HCT116 (cell line): ENCODE data around the gene MCC. TPM values are rescaled to one million over a fixed set of nuclear protein-coding genes. Genes with fewer than 3 reads are reported as not detected.
A peak's percentile ranks its signal among the peaks of the same experiment; 100 is the strongest.

Experiments used
- ATAC-seq: fragments of 200-7000 bp; cut with Tn5 transposase; 2 replicates; pipeline ENCODE4 v1.9.1; 2020; ENCODE audit warnings: mild to moderate bottlenecking, moderate library complexity
- BruUV-seq: library from RNA; stranded (reverse); fragments of 400-500 nt; replicated peaks from 2 replicates; lab custom pipeline; 2021; lab: Mats Ljungman, UMichigan
- CTCF ChIA-PET: fragments of 300-600 bp; sonication (Branson Sonifier 250); formaldehyde crosslinking; loops from one replicate; lab custom pipeline; 2021; ENCODE audit warnings: antibody characterized with exemption; lab: Charles Lee
- POLR2A ChIA-PET: fragments of 300-600, 350-600 bp; sonication (Branson Sonifier 250); formaldehyde crosslinking; loops from one replicate; lab custom pipeline; 2021; ENCODE audit warnings: antibody characterized with exemption; lab: Charles Lee
- RAD21 ChIA-PET, 2 experiments: fragments of 300-600 bp; sonication (Branson Sonifier 250); formaldehyde crosslinking; loops; one replicate each; lab custom pipeline; 2023; ENCODE audit warnings: low total read pairs in 2 of 2; ENCODE audit not compliant: uncharacterized antibody in 2 of 2, unreplicated experiment in 2 of 2, low non-redundant PET in 1 of 2; lab: Charles Lee
- DNase-seq: peaks from one replicate; pipeline ENCODE4 v3.0.0-alpha.2; 2010; ENCODE audit warnings: low read depth, low spot score
- H2AFZ ChIP-seq: fragments of 200-600 bp; shearing (Covaris generic), sonication (generic); 2 replicates; pipeline ENCODE4 v1.6.1; 2017; ENCODE audit warnings: low read depth, mixed run types, mixed read lengths, antibody characterized with exemption, low read length; ENCODE audit not compliant: poor library complexity, severe bottlenecking
- H3K27ac ChIP-seq: 2 replicates; pipeline ENCODE4 v1.5.1; 2012; ENCODE audit warnings: low read depth, low read length
- H3K27me3 ChIP-seq: fragments of 200-600 bp; sonication (generic); 2 replicates; pipeline ENCODE4 v1.6.1; 2016; ENCODE audit warnings: mixed run types, low read length, mixed read lengths; ENCODE audit not compliant: insufficient read depth
- H3K36me3 ChIP-seq, 2 experiments: fragments of 200-500 bp in 1 of 2; fragments of 200-600 bp in 1 of 2; sonication (Bioruptor generic) in 1 of 2; sonication (generic) in 1 of 2; 2 replicates each; pipeline versions ENCODE4 v1.5.1 to v1.6.1; 2014 to 2016; ENCODE audit warnings: low read length in 2 of 2, inconsistent platforms in 1 of 2, mixed read lengths in 1 of 2, mixed run types in 1 of 2; ENCODE audit not compliant: insufficient read depth in 2 of 2, control insufficient read depth in 1 of 2
- H3K4me1 ChIP-seq, 2 experiments: fragments of 200-600 bp in 1 of 2; sonication (generic) in 1 of 2; 2 replicates each; pipeline versions ENCODE4 v1.5.1 to v1.6.1; 2012 to 2017; ENCODE audit warnings: low read length in 2 of 2, inconsistent platforms in 1 of 2, mild to moderate bottlenecking in 1 of 2, mixed read lengths in 1 of 2, mixed run types in 1 of 2, moderate library complexity in 1 of 2; ENCODE audit not compliant: insufficient read depth in 2 of 2, control insufficient read depth in 1 of 2
- H3K4me2 ChIP-seq: fragments of 200-600 bp; sonication (generic); 2 replicates; pipeline ENCODE4 v1.6.1; 2017; ENCODE audit warnings: mixed run types, low read length, mixed read lengths
- H3K4me3 ChIP-seq, 2 experiments: fragments of 200-600 bp in 1 of 2; sonication (generic) in 1 of 2; replicated peaks in 1 of 2; 2 replicates each; pipeline ENCODE4 v1.5.1; 2011 to 2016; ENCODE audit warnings: low read length in 2 of 2, control low read depth in 1 of 2, low read depth in 1 of 2, mild to moderate bottlenecking in 1 of 2, mixed read lengths in 1 of 2, mixed run types in 1 of 2
- H3K79me2 ChIP-seq: fragments of 200-600 bp; sonication (generic); 2 replicates; pipeline ENCODE4 v1.6.1; 2017; ENCODE audit warnings: mild to moderate bottlenecking, mixed run types, low read length, moderate library complexity, mixed read lengths; ENCODE audit not compliant: insufficient read depth
- H3K9ac ChIP-seq: fragments of 200-600 bp; sonication (generic); 2 replicates; pipeline ENCODE4 v1.6.1; 2016; ENCODE audit warnings: low read length, mixed read lengths
- H3K9me2 ChIP-seq: fragments of 200-600 bp; sonication (generic), shearing (Covaris generic); 2 replicates; pipeline ENCODE4 v1.6.1; 2017; ENCODE audit warnings: mixed run types, mild to moderate bottlenecking, moderate library complexity; ENCODE audit not compliant: insufficient read depth
- H3K9me3 ChIP-seq, 2 experiments: fragments of 200-500 bp in 1 of 2; fragments of 200-600 bp in 1 of 2; sonication (Bioruptor generic) in 1 of 2; sonication (generic) in 1 of 2; 2 replicates each; pipeline ENCODE4 v1.6.1; 2014 to 2017; ENCODE audit warnings: low read length in 2 of 2, mixed read lengths in 2 of 2, inconsistent platforms in 1 of 2, low read depth in 1 of 2, mild to moderate bottlenecking in 1 of 2, mixed run types in 1 of 2, moderate library complexity in 1 of 2; ENCODE audit not compliant: control insufficient read depth in 1 of 2, insufficient read depth in 1 of 2
- H4K20me1 ChIP-seq: fragments of 200-600 bp; sonication (generic), shearing (Covaris generic); 2 replicates; pipeline ENCODE4 v1.6.1; 2017; ENCODE audit warnings: mixed run types, mild to moderate bottlenecking, moderate library complexity; ENCODE audit not compliant: insufficient read depth
- CBX3 ChIP-seq: IDR thresholded peaks from 2 replicates; pipeline ENCODE4 v1.6.1; 2012; ENCODE audit warnings: low read depth
- CEBPB ChIP-seq: IDR thresholded peaks from 2 replicates; pipeline ENCODE4 v1.6.1; 2012; ENCODE audit warnings: low read depth
- EZH2 ChIP-seq: fragments of 200-600 bp; sonication (generic); IDR thresholded peaks from 2 replicates; pipeline ENCODE4 v1.6.1; 2017; ENCODE audit warnings: antibody characterized with exemption, mixed run types
- POLR2A ChIP-seq: IDR thresholded peaks from 2 replicates; pipeline ENCODE4 v1.7.0; 2011; ENCODE audit warnings: borderline replicate concordance; ENCODE audit not compliant: insufficient read depth, insufficient read length; ENCODE audit errors: extremely low read depth
- RAD21 ChIP-seq: IDR thresholded peaks from 2 replicates; pipeline ENCODE4 v1.6.1; 2012; ENCODE audit warnings: low read depth, mild to moderate bottlenecking
- SIN3A ChIP-seq: IDR thresholded peaks from 2 replicates; pipeline ENCODE4 v1.6.1; 2012; ENCODE audit warnings: low read depth
- SP1 ChIP-seq: IDR thresholded peaks from 2 replicates; pipeline ENCODE4 v1.6.1; 2012; ENCODE audit warnings: low read depth
- SRF ChIP-seq: IDR thresholded peaks from 2 replicates; pipeline ENCODE4 v1.6.1; 2012; ENCODE audit warnings: low read depth
- YY1 ChIP-seq: IDR thresholded peaks from 2 replicates; pipeline ENCODE4 v1.6.1; 2011; ENCODE audit warnings: low read length, low read depth, moderate library complexity, mild to moderate bottlenecking; ENCODE audit not compliant: insufficient replicate concordance; ENCODE audit errors: extremely low read depth
- intact Hi-C: fragments of 100-400 bp; cut with micrococcal nuclease; formaldehyde crosslinking; loops from 2 replicates; pipeline ENCODE4 v1.10.0; 2022
- total RNA-seq: library from RNA; stranded (reverse); gene quantifications from one replicate; pipeline ENCODE4 v1.2.1, GENCODE V29; 2021; ENCODE audit not compliant: unreplicated experiment
- TF ChIP-seq, protein P1 (sequence below): IDR thresholded peaks from 2 replicates; pipeline ENCODE4 v1.6.1; 2012; ENCODE audit warnings: low read depth
- TF ChIP-seq, protein P2 (sequence below): IDR thresholded peaks from 2 replicates; pipeline ENCODE4 v1.6.1; 2012
- TF ChIP-seq, protein P3 (sequence below), 3 experiments: fragments of 200-600 bp in 1 of 3; sonication (generic) in 1 of 3; IDR thresholded peaks in 2 of 3; conservative IDR thresholded peaks in 1 of 3; 2 replicates each; pipeline ENCODE4 v1.5.1; 2012 to 2017; ENCODE audit warnings: low read depth in 2 of 3, low read length in 2 of 3, antibody characterized with exemption in 1 of 3, borderline replicate concordance in 1 of 3, control low read depth in 1 of 3, mild to moderate bottlenecking in 1 of 3, mixed read lengths in 1 of 3, mixed run types in 1 of 3, moderate library complexity in 1 of 3; ENCODE audit not compliant: insufficient read depth in 1 of 3
- TF ChIP-seq, protein P4 (sequence below): IDR thresholded peaks from 2 replicates; pipeline ENCODE4 v1.6.1; 2011; ENCODE audit warnings: mild to moderate bottlenecking, low read length, moderate library complexity; ENCODE audit not compliant: insufficient replicate concordance; ENCODE audit errors: extremely low read depth

The MCC gene
- total RNA-seq, 1 experiment from 2014 or later, result 20.1 TPM

DNA sequence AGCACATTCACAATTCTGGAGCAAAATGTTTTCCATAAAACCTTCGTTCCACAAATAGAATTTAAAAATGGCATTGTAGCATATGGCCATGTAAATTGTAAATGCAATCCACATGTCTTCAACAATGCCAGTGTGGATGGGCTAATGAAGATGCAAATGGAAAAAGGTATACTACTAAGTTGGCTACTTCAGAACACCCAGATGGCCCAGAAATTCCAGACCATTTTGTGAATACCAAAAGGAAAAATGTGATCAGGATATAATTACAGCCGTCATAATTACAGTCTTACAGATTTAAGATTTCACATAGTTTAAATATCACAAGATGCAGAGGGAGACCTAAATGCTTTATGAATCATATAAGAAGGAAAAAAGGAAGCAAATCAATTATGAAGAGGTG lies 170.6 kb downstream of the MCC start (continued):
- TF ChIP-seq CEBPB (no peak), CBX3 (no peak), SP1 (no peak), YY1 (no peak), POLR2A (no peak)
- TF ChIP-seq, protein P1, sequence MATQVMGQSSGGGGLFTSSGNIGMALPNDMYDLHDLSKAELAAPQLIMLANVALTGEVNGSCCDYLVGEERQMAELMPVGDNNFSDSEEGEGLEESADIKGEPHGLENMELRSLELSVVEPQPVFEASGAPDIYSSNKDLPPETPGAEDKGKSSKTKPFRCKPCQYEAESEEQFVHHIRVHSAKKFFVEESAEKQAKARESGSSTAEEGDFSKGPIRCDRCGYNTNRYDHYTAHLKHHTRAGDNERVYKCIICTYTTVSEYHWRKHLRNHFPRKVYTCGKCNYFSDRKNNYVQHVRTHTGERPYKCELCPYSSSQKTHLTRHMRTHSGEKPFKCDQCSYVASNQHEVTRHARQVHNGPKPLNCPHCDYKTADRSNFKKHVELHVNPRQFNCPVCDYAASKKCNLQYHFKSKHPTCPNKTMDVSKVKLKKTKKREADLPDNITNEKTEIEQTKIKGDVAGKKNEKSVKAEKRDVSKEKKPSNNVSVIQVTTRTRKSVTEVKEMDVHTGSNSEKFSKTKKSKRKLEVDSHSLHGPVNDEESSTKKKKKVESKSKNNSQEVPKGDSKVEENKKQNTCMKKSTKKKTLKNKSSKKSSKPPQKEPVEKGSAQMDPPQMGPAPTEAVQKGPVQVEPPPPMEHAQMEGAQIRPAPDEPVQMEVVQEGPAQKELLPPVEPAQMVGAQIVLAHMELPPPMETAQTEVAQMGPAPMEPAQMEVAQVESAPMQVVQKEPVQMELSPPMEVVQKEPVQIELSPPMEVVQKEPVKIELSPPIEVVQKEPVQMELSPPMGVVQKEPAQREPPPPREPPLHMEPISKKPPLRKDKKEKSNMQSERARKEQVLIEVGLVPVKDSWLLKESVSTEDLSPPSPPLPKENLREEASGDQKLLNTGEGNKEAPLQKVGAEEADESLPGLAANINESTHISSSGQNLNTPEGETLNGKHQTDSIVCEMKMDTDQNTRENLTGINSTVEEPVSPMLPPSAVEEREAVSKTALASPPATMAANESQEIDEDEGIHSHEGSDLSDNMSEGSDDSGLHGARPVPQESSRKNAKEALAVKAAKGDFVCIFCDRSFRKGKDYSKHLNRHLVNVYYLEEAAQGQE, result no peak

DNA sequence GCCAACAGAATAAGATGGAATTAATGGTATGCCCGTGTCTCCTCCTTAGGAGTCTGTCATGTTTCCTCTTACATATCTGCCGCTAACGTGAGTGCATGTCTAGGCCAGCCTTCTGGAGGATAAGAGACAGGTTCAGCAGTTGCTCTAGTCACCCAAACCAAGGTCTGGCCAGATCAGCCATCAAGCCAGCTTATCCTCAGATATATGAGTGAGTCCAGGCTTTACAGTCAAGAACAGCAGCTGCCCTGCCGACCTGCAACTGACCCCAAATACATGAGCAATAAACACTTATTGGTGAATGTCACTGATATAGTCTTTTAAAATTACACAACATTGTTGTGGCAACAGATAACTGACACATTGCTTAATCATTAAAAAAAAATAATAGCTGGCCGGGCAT lies 177.0 kb downstream of the MCC start:
- H3K27me3 ChIP-seq, result no peaks in the 10 kb centered on the region
- CTCF ChIA-PET, result no interaction called here
- H3K79me2 ChIP-seq, result no peaks in the 10 kb centered on the region
- ATAC-seq (no peak; the same call in 1 of the 2 replicates), DNase-seq (no peak)
- POLR2A ChIA-PET, result no interaction called here
- H2AFZ ChIP-seq, result no peak overlapping the region
- H3K4me2 ChIP-seq, result peak overlapping the region; percentile 21
- H3K4me1 ChIP-seq, result peaks cover 14 to 29% of the 10 kb centered on the region in 2 experiments
- intact Hi-C loops, result loop anchor here (5.0 kb wide), 1 partner anchor 109 kb away; no protein-coding TSS in a partner anchor
- no peak overlapping the region for H3K4me3 ChIP-seq
- H4K20me1 ChIP-seq, result no peaks in the 10 kb centered on the region
- H3K36me3 ChIP-seq, result no peaks in the 10 kb centered on the region
- H3K27ac ChIP-seq, result no peak overlapping the region
- no peaks in the 10 kb centered on the region for H3K9me2 ChIP-seq
- H3K9ac ChIP-seq, result no peak overlapping the region
- no peaks in the 10 kb centered on the region for H3K9me3 ChIP-seq
- BruUV-seq, result no TSS peak
- RAD21 ChIA-PET, result no interaction called here
- no peak for TF ChIP-seq EZH2
- TF ChIP-seq, protein P2, sequence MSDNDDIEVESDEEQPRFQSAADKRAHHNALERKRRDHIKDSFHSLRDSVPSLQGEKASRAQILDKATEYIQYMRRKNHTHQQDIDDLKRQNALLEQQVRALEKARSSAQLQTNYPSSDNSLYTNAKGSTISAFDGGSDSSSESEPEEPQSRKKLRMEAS, result no peak
- TF ChIP-seq, protein P1, result no peak
- TF ChIP-seq POLR2A, result no peak
- TF ChIP-seq CEBPB, result no peak
- TF ChIP-seq SIN3A, result no peak
- TF ChIP-seq SRF, result no peak
- TF ChIP-seq, protein P3, sequence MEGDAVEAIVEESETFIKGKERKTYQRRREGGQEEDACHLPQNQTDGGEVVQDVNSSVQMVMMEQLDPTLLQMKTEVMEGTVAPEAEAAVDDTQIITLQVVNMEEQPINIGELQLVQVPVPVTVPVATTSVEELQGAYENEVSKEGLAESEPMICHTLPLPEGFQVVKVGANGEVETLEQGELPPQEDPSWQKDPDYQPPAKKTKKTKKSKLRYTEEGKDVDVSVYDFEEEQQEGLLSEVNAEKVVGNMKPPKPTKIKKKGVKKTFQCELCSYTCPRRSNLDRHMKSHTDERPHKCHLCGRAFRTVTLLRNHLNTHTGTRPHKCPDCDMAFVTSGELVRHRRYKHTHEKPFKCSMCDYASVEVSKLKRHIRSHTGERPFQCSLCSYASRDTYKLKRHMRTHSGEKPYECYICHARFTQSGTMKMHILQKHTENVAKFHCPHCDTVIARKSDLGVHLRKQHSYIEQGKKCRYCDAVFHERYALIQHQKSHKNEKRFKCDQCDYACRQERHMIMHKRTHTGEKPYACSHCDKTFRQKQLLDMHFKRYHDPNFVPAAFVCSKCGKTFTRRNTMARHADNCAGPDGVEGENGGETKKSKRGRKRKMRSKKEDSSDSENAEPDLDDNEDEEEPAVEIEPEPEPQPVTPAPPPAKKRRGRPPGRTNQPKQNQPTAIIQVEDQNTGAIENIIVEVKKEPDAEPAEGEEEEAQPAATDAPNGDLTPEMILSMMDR (IDR thresholded peaks at IDR 0.05 in 2 of 3, conservative IDR thresholded peaks at IDR 0.05 in 1 of 3; ENCODE audit: borderline replicate concordance in 1 of 3, insufficient read depth in 1 of 3, low read depth in 2 of 3, low read length in 2 of 3), result no peak
- no peak for TF ChIP-seq RAD21
- TF ChIP-seq SP1, result no peak
- TF ChIP-seq, protein P4, sequence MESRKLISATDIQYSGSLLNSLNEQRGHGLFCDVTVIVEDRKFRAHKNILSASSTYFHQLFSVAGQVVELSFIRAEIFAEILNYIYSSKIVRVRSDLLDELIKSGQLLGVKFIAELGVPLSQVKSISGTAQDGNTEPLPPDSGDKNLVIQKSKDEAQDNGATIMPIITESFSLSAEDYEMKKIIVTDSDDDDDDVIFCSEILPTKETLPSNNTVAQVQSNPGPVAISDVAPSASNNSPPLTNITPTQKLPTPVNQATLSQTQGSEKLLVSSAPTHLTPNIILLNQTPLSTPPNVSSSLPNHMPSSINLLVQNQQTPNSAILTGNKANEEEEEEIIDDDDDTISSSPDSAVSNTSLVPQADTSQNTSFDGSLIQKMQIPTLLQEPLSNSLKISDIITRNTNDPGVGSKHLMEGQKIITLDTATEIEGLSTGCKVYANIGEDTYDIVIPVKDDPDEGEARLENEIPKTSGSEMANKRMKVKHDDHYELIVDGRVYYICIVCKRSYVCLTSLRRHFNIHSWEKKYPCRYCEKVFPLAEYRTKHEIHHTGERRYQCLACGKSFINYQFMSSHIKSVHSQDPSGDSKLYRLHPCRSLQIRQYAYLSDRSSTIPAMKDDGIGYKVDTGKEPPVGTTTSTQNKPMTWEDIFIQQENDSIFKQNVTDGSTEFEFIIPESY, result no peak
